Memory B cell (primary cell): Measurements from ENCODE around the gene PPID.
A peak's percentile ranks its signal among the peaks of the same experiment; 100 is the strongest.
"Not testable (repeated sequence)": the region's sequence is repeated elsewhere in the genome, so short reads cannot be mapped to it uniquely, and the experiment has no call there.

Experiments
- ATAC-seq: fragments of 150-1000 bp; cut with Tn5 transposase; 2 replicates; pipeline ENCODE4 v1.10.0; 2021; ENCODE audit warnings: low read depth, mild to moderate bottlenecking, moderate library complexity
- DNase-seq, 2 donors: peaks; one replicate each; pipeline ENCODE4 v3.0.0; 2022; ENCODE audit warnings: low spot score in 2 of 2
- H3K27ac Mint-ChIP-seq: one replicate; pipeline ENCODE4 v1.8.0; 2022; ENCODE audit warnings: mild to moderate bottlenecking, moderate library complexity, mixed read lengths
- H3K27me3 Mint-ChIP-seq: one replicate; pipeline ENCODE4 v1.8.0; 2022; ENCODE audit warnings: mixed read lengths
- H3K36me3 Mint-ChIP-seq: one replicate; pipeline ENCODE4 v1.8.0; 2022; ENCODE audit warnings: mild to moderate bottlenecking, mixed read lengths
- H3K4me1 Mint-ChIP-seq: one replicate; pipeline ENCODE4 v1.8.0; 2022; ENCODE audit warnings: mixed read lengths
- H3K4me3 Mint-ChIP-seq: one replicate; pipeline ENCODE4 v1.8.0; 2022; ENCODE audit warnings: mild to moderate bottlenecking, moderate library complexity, mixed read lengths
- H3K9me3 Mint-ChIP-seq: one replicate; pipeline ENCODE4 v1.8.0; 2022; ENCODE audit warnings: mixed read lengths

Gene PPID

GRCh38 chr4:158715802-158716201, 7.4 kb downstream of the PPID start:
- Mint-ChIP-seq H3K36me3 (peaks cover 44% of the 10 kb centered on the region), H3K4me1 (peaks cover 4% of the 10 kb centered on the region), H3K4me3 (no peak overlapping the region), H3K27ac (no peak overlapping the region), H3K27me3 (no peaks in the 10 kb centered on the region), H3K9me3 (no peaks in the 10 kb centered on the region)
- DNase-seq (no peak), ATAC-seq (no peak)

- H3K4me3 Mint-ChIP-seq = no peak overlapping the region
- H3K4me1 Mint-ChIP-seq = peaks cover 4% of the 10 kb centered on the region
- DNase-seq (no peak), ATAC-seq (no peak)
- no peak overlapping the region for H3K27ac Mint-ChIP-seq
- no peaks in the 10 kb centered on the region for H3K9me3 Mint-ChIP-seq
- no peaks in the 10 kb centered on the region for H3K27me3 Mint-ChIP-seq
- H3K36me3 Mint-ChIP-seq = peaks cover 48% of the 10 kb centered on the region
Observed at GRCh38 chr4:158714937-158715336, 8.3 kb downstream of the PPID start.

GRCh38 chr4:158712622-158713021, 10.6 kb downstream of the PPID start:
- H3K36me3 Mint-ChIP-seq = peaks cover 38% of the 10 kb centered on the region
- not testable (repeated sequence) for H3K27me3 Mint-ChIP-seq

GRCh38 chr4:158710814-158711213, 12.4 kb downstream of the PPID start:
- Mint-ChIP-seq H3K27me3 (no peaks in the 10 kb centered on the region), H3K36me3 (peaks cover 37% of the 10 kb centered on the region), H3K9me3 (no peaks in the 10 kb centered on the region), H3K27ac (no peak overlapping the region), H3K4me1 (no peaks in the 10 kb centered on the region), H3K4me3 (no peak overlapping the region)
- no peak for DNase-seq
- no peak for ATAC-seq

More at GRCh38 chr4:158712622-158713021, 10.6 kb downstream of the PPID start:
- H3K4me3 Mint-ChIP-seq, H3K9me3 Mint-ChIP-seq, DNase-seq, ATAC-seq, H3K4me1 Mint-ChIP-seq, H3K27ac Mint-ChIP-seq: not testable (repeated sequence)

- H3K27ac Mint-ChIP-seq = no peak overlapping the region
- no peaks in the 10 kb centered on the region for H3K27me3 Mint-ChIP-seq
- no peak for ATAC-seq
- no peaks in the 10 kb centered on the region for H3K4me1 Mint-ChIP-seq
- H3K4me3 Mint-ChIP-seq = no peak overlapping the region
- peaks cover 15% of the 10 kb centered on the region for H3K36me3 Mint-ChIP-seq
- no peaks in the 10 kb centered on the region for H3K9me3 Mint-ChIP-seq
- no peak for DNase-seq
Observed at GRCh38 chr4:158704274-158704673, 18.9 kb downstream of the PPID start.

- Mint-ChIP-seq H3K4me3 (no peak overlapping the region), H3K27me3 (no peaks in the 10 kb centered on the region), H3K9me3 (no peaks in the 10 kb centered on the region), H3K4me1 (no peaks in the 10 kb centered on the region), H3K27ac (no peak overlapping the region), H3K36me3 (peaks cover 18% of the 10 kb centered on the region)
- DNase-seq = no peak
- no peak for ATAC-seq
Observed at GRCh38 chr4:158688813-158689212, 34.4 kb downstream of the PPID start.

- Mint-ChIP-seq H3K4me1 (no peaks in the 10 kb centered on the region), H3K27ac (no peak overlapping the region), H3K4me3 (no peak overlapping the region), H3K9me3 (no peaks in the 10 kb centered on the region), H3K36me3 (peaks cover 11% of the 10 kb centered on the region), H3K27me3 (no peaks in the 10 kb centered on the region)
- ATAC-seq = no peak
- DNase-seq = no peak
Observed at GRCh38 chr4:158682066-158682465, 41.1 kb downstream of the PPID start.

- DNase-seq (no peak), ATAC-seq (no peak)
- Mint-ChIP-seq H3K4me1 (no peaks in the 10 kb centered on the region), H3K4me3 (no peak overlapping the region), H3K36me3 (peaks cover 9% of the 10 kb centered on the region), H3K9me3 (no peaks in the 10 kb centered on the region), H3K27ac (no peak overlapping the region), H3K27me3 (no peaks in the 10 kb centered on the region)
Observed at GRCh38 chr4:158681629-158682028, 41.6 kb downstream of the PPID start.

- DNase-seq = no peak
- ATAC-seq = no peak
- no peak overlapping the region for H3K4me3 Mint-ChIP-seq
- no peaks in the 10 kb centered on the region for H3K27me3 Mint-ChIP-seq
- H3K4me1 Mint-ChIP-seq = no peaks in the 10 kb centered on the region
- H3K27ac Mint-ChIP-seq = no peak overlapping the region
- peaks cover 2% of the 10 kb centered on the region for H3K36me3 Mint-ChIP-seq
- no peaks in the 10 kb centered on the region for H3K9me3 Mint-ChIP-seq
Observed at GRCh38 chr4:158678767-158679166, 44.4 kb downstream of the PPID start.

GRCh38 chr4:158676076-158676475, 47.1 kb downstream of the PPID start:
- Mint-ChIP-seq H3K4me1 (peaks cover 4% of the 10 kb centered on the region), H3K4me3 (no peak overlapping the region), H3K9me3 (no peaks in the 10 kb centered on the region), H3K36me3 (peaks cover 2% of the 10 kb centered on the region), H3K27ac (no peak overlapping the region), H3K27me3 (no peaks in the 10 kb centered on the region)
- no peak for ATAC-seq
- DNase-seq = no peak

- Mint-ChIP-seq H3K36me3 (no peaks in the 10 kb centered on the region), H3K9me3 (no peaks in the 10 kb centered on the region), H3K4me3 (no peak overlapping the region), H3K27ac (no peak overlapping the region), H3K27me3 (no peaks in the 10 kb centered on the region), H3K4me1 (peaks cover 9% of the 10 kb centered on the region)
- DNase-seq = no peak
- ATAC-seq = no peak
Observed at GRCh38 chr4:158673633-158674032, 49.6 kb downstream of the PPID start.

GRCh38 chr4:158671915-158672806, 51.0 kb downstream of the PPID start, which contains the start of gene ETFDH:
TSS of gene ETFDH (plus strand) at chr4:158672296. CDS start at chr4:158672457, 161 bp downstream.
- peaks cover 9% of the 10 kb centered on the region for H3K4me1 Mint-ChIP-seq
- no peaks in the 10 kb centered on the region for H3K27me3 Mint-ChIP-seq
- H3K4me3 Mint-ChIP-seq = peak within 1 kb of the TSS; percentile 84
- H3K9me3 Mint-ChIP-seq = no peaks in the 10 kb centered on the region
- DNase-seq = peak; percentile 91 to 96
- peak within 1 kb of the TSS; percentile 88 for H3K27ac Mint-ChIP-seq
- ATAC-seq = peak; percentile 80
- no peaks in the 10 kb centered on the region for H3K36me3 Mint-ChIP-seq

- DNase-seq = no peak
- ATAC-seq = no peak
- H3K27me3 Mint-ChIP-seq = no peaks in the 10 kb centered on the region
- H3K36me3 Mint-ChIP-seq = no peaks in the 10 kb centered on the region
- H3K27ac Mint-ChIP-seq = peak within 1 kb of the TSS; percentile 88
- peak within 1 kb of the TSS; percentile 84 for H3K4me3 Mint-ChIP-seq
- H3K9me3 Mint-ChIP-seq = no peaks in the 10 kb centered on the region
- peaks cover 9% of the 10 kb centered on the region for H3K4me1 Mint-ChIP-seq
Observed at GRCh38 chr4:158671665-158671914, 51.6 kb downstream of the PPID start, which contains the start of gene C4orf46. TSS of gene C4orf46 (minus strand) at chr4:158671887. CDS start at chr4:158671801, 86 bp downstream.

- peaks cover 9% of the 10 kb centered on the region for H3K4me1 Mint-ChIP-seq
- H3K36me3 Mint-ChIP-seq = no peaks in the 10 kb centered on the region
Observed at GRCh38 chr4:158670975-158671664, 52.1 kb downstream of the PPID start.

More at GRCh38 chr4:158670975-158671664, 52.1 kb downstream of the PPID start:
- Mint-ChIP-seq H3K4me3 (peak overlapping the region; percentile 84), H3K27me3 (no peaks in the 10 kb centered on the region), H3K27ac (peak overlapping the region; percentile 88), H3K9me3 (no peaks in the 10 kb centered on the region)
- DNase-seq (peak; percentile 59 to 67), ATAC-seq (peak; percentile 33)
